SK-N-SH (cell line): ENCODE results near the gene SPOP.

Experiments
- EP300 ChIP-seq, 2 experiments: IDR thresholded peaks; 2 replicates each; pipeline versions ENCODE4 v1.4.0 to v1.6.1; 2012; ENCODE audit warnings: borderline replicate concordance in 1 of 2, low read depth in 1 of 2, low read length in 1 of 2
- POLR2AphosphoS5 ChIP-seq: IDR thresholded peaks from 2 replicates; pipeline ENCODE4 v1.6.1; 2012; ENCODE audit warnings: low read depth, low read length
- TF ChIP-seq, protein P1 (sequence below): fragments of 200-600 bp; sonication (generic); IDR thresholded peaks from 2 replicates; pipeline ENCODE4 v1.6.1; 2017; ENCODE audit warnings: antibody characterized with exemption, mild to moderate bottlenecking, moderate library complexity

DNA sequence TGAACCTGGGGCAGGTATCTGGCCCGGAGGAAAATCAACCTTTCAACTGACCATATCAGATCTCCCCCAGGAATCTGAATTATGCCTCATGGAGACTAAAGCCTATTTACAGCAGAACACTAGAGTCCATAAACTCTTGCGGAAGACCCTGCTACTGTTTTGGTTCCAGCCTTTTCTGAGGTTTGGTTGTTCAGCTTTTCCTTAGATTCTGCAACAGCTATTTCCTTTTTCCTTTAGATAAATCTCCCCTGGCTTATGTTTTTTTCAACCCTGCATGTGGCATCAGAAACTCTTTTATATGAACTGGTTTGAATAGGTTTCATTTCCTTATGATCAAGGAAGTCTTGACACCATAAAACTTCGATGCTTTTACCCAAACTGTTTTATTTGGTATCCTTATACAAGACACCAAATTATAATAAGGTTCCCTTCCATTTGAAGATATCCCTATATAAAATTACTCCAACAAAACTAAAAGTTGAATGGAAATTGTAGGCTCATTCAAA is 13.1 kb downstream of the SPOP start:
- TF ChIP-seq, protein P1, sequence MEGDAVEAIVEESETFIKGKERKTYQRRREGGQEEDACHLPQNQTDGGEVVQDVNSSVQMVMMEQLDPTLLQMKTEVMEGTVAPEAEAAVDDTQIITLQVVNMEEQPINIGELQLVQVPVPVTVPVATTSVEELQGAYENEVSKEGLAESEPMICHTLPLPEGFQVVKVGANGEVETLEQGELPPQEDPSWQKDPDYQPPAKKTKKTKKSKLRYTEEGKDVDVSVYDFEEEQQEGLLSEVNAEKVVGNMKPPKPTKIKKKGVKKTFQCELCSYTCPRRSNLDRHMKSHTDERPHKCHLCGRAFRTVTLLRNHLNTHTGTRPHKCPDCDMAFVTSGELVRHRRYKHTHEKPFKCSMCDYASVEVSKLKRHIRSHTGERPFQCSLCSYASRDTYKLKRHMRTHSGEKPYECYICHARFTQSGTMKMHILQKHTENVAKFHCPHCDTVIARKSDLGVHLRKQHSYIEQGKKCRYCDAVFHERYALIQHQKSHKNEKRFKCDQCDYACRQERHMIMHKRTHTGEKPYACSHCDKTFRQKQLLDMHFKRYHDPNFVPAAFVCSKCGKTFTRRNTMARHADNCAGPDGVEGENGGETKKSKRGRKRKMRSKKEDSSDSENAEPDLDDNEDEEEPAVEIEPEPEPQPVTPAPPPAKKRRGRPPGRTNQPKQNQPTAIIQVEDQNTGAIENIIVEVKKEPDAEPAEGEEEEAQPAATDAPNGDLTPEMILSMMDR: no peak
- no peak for TF ChIP-seq EP300 (IDR thresholded peaks at IDR 0.05; ENCODE audit: borderline replicate concordance in 1 of 2, low read depth in 1 of 2, low read length in 1 of 2)
- TF ChIP-seq POLR2AphosphoS5: no peak
